AG04450 (cell line): ENCODE results near the gene RNF20. TPM values are rescaled to one million over a fixed set of nuclear protein-coding genes. Genes with fewer than 3 reads are reported as not detected.

Experiments
- CTCF ChIA-PET: fragments of 300-600, 350-600 bp; formaldehyde crosslinking; extraction: SDS; loops from one replicate; lab custom pipeline; 2022; ENCODE audit warnings: antibody characterized with exemption, inconsistent platforms; lab: Charles Lee
- POLR2A ChIA-PET: fragments of 350-600 bp; formaldehyde crosslinking; extraction: SDS; loops from one replicate; lab custom pipeline; 2021; ENCODE audit warnings: antibody characterized with exemption, inconsistent platforms; lab: Yijun Ruan, JAX
- DNase-seq: peaks from one replicate; pipeline ENCODE4 v3.0.0-alpha.2; 2011; ENCODE audit warnings: low read depth, low spot score
- H3K27ac ChIP-seq: one replicate; pipeline ENCODE4 v1.5.1; 2012; ENCODE audit warnings: low read depth, low read length, control low read depth
- H3K27me3 ChIP-seq: one replicate; pipeline ENCODE4 v1.6.0; 2012; ENCODE audit warnings: low read length; ENCODE audit not compliant: control insufficient read depth, insufficient read depth
- H3K4me3 ChIP-seq: 2 replicates; pipeline ENCODE4 v1.5.1; 2011; ENCODE audit warnings: mild to moderate bottlenecking, low read depth, low read length, control low read depth
- H3K9me3 ChIP-seq: 2 replicates; pipeline ENCODE4 v1.5.1; 2012; ENCODE audit warnings: low read length; ENCODE audit not compliant: control insufficient read depth, insufficient read depth
- polyA plus RNA-seq: library from polyadenylated mRNA; depleted of rRNA; stranded (reverse); fragments of >200 nt; gene quantifications from 2 replicates; pipeline ENCODE4 v1.2.3, GENCODE V29; 2011
- TF ChIP-seq, protein P1 (sequence below): IDR thresholded peaks from 2 replicates; pipeline ENCODE4 v1.5.1; 2011; ENCODE audit warnings: low read depth, low read length, control low read depth, inconsistent platforms

RNF20 gene
- polyA plus RNA-seq, 1 experiment: 42.0 TPM

DNA sequence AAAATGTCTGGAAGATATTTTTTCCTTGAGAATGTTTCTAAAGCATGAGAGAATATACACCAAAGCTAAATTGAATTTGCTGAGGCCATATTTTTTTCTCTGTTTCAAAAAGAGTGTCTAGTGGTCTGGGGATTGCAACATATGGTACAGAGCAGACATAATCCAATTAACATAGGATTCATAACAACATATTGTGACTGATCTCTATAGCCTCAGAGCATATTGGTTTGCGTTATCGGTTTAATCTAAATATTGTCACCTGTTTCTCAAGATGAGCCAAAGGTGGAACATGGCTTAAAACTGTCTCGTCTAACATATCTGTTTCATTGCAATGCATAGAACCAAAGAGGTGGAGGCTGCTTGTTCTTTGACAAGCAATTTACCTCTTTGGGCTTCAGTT, 57.2 kb downstream of the RNF20 start:
- no peak for DNase-seq
- POLR2A ChIA-PET: no interaction called here
- CTCF ChIA-PET: no interaction called here
- H3K27me3 ChIP-seq: no peaks in the 10 kb centered on the region
- H3K27ac ChIP-seq: no peak overlapping the region
- no peak overlapping the region for H3K4me3 ChIP-seq
- H3K9me3 ChIP-seq: no peaks in the 10 kb centered on the region; the same call in 1 of the 2 replicates
- TF ChIP-seq, protein P1, sequence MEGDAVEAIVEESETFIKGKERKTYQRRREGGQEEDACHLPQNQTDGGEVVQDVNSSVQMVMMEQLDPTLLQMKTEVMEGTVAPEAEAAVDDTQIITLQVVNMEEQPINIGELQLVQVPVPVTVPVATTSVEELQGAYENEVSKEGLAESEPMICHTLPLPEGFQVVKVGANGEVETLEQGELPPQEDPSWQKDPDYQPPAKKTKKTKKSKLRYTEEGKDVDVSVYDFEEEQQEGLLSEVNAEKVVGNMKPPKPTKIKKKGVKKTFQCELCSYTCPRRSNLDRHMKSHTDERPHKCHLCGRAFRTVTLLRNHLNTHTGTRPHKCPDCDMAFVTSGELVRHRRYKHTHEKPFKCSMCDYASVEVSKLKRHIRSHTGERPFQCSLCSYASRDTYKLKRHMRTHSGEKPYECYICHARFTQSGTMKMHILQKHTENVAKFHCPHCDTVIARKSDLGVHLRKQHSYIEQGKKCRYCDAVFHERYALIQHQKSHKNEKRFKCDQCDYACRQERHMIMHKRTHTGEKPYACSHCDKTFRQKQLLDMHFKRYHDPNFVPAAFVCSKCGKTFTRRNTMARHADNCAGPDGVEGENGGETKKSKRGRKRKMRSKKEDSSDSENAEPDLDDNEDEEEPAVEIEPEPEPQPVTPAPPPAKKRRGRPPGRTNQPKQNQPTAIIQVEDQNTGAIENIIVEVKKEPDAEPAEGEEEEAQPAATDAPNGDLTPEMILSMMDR: no peak

DNA sequence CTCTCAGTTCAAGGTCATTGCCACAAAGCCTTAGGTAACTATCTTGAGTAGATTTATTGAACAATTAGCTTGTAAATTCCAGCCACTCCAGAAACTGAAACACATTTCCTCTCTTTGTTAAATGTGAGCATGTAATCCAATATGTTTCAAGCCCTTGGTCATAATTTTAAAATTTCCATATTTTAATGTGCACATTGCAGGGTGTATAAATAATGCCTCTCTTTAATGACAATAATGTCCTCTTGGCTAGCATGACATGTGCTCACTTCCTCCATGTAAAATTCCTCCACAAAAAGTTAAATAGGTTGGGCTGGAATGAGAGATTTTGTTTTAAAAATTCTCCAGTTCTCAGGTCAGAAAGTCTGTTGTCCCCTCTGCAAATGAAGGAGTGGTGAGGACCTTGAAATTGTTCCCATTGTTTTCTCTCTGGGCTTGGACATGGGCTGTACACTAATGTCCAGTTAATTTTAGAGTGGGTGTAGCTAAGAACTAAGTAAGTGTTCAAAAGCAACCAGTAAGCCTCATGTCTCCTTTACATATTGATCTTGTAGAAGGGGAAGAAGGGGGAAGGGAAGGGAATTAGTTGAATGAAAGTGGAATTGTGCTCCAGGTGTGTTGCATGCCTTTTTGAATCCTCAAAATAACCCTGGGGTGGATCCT, 58.3 kb downstream of the RNF20 start:
- DNase-seq: no peak
- no peak overlapping the region for H3K27ac ChIP-seq
- ChIA-PET POLR2A (no interaction called here), CTCF (interaction anchor here (1.1 kb wide), 1 partner anchor 11 kb away, joined by 6 read pairs; no protein-coding TSS in a partner anchor)
- no peaks in the 10 kb centered on the region for H3K27me3 ChIP-seq
- TF ChIP-seq, protein P1: no peak
- no peak overlapping the region for H3K4me3 ChIP-seq
- H3K9me3 ChIP-seq: no peaks in the 10 kb centered on the region; the same call in 1 of the 2 replicates

DNA sequence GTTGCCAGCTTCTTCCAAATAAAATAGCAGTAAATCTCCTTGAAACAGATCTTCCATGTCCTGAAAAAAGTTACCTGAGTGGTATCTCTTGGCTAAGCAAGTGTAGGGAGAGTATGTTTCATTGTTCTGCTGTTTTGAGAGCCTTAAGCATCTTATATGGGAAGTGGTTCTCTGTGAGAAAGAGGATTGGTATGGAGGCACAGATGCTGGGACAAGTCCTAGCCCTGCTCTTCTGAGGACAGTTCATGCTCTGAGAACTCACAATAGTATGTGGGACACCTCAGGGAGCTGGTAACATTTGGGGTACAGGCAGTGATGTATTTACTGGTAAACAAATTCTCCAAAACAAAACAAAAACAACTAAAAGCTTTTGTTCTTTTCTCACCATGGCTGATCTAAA, 59.1 kb downstream of the RNF20 start:
- TF ChIP-seq, protein P1: no peak
- Histone ChIP-seq H3K9me3 (no peaks in the 10 kb centered on the region; the same call in 1 of the 2 replicates), H3K4me3 (no peak overlapping the region), H3K27me3 (no peaks in the 10 kb centered on the region), H3K27ac (no peak overlapping the region)
- no peak for DNase-seq
- ChIA-PET CTCF (interaction anchor here (0.9 to 1.1 kb wide), 2 partner anchors 10 to 60 kb away, joined by 4 to 6 read pairs; no protein-coding TSS in a partner anchor), POLR2A (no interaction called here)

DNA sequence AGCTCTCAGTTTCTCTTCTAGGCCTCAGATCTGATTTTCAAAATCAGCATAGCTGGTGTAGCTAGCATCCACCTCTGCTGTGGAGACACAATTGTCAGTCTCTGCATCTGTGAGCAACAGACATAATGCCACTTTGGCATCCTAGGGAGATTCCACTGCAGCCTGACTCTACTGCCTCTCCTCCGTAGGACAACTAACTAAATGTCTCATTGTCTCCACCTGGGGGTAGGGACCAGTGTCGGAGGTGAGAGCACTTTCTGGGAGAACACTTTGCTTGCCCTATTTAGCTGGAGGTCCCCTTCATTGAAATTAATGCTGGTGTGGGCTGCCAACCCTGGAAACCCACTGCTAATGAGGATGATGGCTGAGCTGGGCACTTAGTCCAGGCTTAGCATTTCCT, 59.7 kb downstream of the RNF20 start:
- POLR2A ChIA-PET: no interaction called here
- no peak for DNase-seq
- H3K27me3 ChIP-seq: no peaks in the 10 kb centered on the region
- no peak overlapping the region for H3K27ac ChIP-seq
- no peak overlapping the region for H3K4me3 ChIP-seq
- no peaks in the 10 kb centered on the region; the same call in 1 of the 2 replicates for H3K9me3 ChIP-seq
- CTCF ChIA-PET: interaction anchor here (0.9 kb wide), 1 partner anchor 61 kb away, joined by 4 read pairs; no protein-coding TSS in a partner anchor
- TF ChIP-seq, protein P1: no peak

DNA sequence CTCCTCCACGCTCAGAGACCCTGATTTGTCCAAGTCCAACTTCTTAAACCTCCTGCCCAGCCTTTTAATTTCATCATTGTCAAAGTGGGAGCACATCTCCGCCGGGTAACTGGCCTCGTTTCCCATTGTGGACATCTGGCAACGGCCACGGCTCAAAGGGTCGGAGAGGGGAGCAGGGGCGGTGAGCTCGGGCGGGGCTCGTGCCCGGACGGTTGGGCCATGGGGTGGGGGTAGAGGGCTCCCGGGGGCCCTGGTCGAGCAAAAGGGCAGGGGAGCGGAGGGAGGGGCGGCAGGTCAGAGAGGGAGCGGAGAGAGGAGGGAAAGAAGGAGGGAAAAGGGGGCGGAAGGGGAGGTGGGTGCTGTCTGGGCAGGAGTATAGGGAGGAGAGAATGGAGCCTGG, 61.1 kb downstream of the RNF20 start, which contains the start of gene PPP3R2:
PPP3R2 (minus strand) TSS at position 174 of the 400 bp plus-strand sequence; CDS start at position 126, 48 bp downstream.
- DNase-seq: no peak
- Histone ChIP-seq H3K9me3 (no peaks in the 10 kb centered on the region; the same call in 1 of the 2 replicates), H3K4me3 (no peak within 1 kb of the TSS), H3K27ac (no peak within 1 kb of the TSS), H3K27me3 (no peaks in the 10 kb centered on the region)
- TF ChIP-seq, protein P1: no peak
- CTCF ChIA-PET: interaction anchor here (1.2 kb wide), 1 partner anchor 136 kb away, joined by 3 read pairs; no protein-coding TSS in a partner anchor
- POLR2A ChIA-PET: interaction anchor here (0.6 kb wide), 1 partner anchor 1423 kb away, joined by 4 read pairs; no protein-coding TSS in a partner anchor
